ENCODE results near the gene PYCR2.

DNA sequence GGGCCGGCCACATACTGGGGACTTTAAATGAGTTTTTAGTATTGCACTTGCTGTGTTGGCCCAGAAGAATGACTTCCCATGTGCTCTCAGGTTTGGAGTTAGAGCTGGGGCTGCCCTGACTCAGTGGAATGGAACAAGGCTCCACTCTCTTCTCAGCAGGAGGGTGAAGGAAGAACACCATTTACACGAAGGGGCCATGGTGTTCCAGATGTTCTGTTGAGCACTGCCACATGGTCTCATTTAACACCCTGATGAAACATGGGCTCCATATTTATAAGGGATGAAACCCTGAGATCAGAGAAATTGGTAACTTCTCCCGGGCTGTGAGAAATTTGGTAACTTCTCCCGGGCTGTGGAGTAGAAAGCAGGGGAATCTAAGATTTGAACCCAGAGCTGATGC lies 5.8 kb downstream of the PYCR2 start:
- TF ChIP-seq, protein P1, sequence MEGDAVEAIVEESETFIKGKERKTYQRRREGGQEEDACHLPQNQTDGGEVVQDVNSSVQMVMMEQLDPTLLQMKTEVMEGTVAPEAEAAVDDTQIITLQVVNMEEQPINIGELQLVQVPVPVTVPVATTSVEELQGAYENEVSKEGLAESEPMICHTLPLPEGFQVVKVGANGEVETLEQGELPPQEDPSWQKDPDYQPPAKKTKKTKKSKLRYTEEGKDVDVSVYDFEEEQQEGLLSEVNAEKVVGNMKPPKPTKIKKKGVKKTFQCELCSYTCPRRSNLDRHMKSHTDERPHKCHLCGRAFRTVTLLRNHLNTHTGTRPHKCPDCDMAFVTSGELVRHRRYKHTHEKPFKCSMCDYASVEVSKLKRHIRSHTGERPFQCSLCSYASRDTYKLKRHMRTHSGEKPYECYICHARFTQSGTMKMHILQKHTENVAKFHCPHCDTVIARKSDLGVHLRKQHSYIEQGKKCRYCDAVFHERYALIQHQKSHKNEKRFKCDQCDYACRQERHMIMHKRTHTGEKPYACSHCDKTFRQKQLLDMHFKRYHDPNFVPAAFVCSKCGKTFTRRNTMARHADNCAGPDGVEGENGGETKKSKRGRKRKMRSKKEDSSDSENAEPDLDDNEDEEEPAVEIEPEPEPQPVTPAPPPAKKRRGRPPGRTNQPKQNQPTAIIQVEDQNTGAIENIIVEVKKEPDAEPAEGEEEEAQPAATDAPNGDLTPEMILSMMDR (IDR thresholded peaks at IDR 0.05): no peak
- TF ChIP-seq POLR2A (IDR thresholded peaks at IDR 0.05): no peak
